Activated naive CD8-positive, alpha-beta T cell treated with anti-CD3 and anti-CD28 coated beads, Interleukin-2, amount 50 U/mL, for 24 hours (primary cell): ENCODE results near the gene ACOXL.

Source experiments
- ATAC-seq: fragments of 150-1000 bp; cut with Tn5 transposase; one replicate; pipeline ENCODE4 v1.10.0; 2021
- DNase-seq: peaks from one replicate; pipeline ENCODE4 v3.0.0; 2021
- H3K27ac Mint-ChIP-seq: one replicate; pipeline ENCODE4 v1.8.0; 2021; ENCODE audit warnings: mild to moderate bottlenecking, mixed read lengths
- H3K27me3 Mint-ChIP-seq: one replicate; pipeline ENCODE4 v1.8.0; 2021; ENCODE audit warnings: mixed read lengths
- H3K36me3 Mint-ChIP-seq: one replicate; pipeline ENCODE4 v1.8.0; 2021; ENCODE audit warnings: low read depth, mixed read lengths
- H3K4me1 Mint-ChIP-seq: one replicate; pipeline ENCODE4 v1.8.0; 2021; ENCODE audit warnings: mixed read lengths
- H3K4me3 Mint-ChIP-seq: one replicate; pipeline ENCODE4 v1.8.0; 2021; ENCODE audit warnings: mild to moderate bottlenecking, moderate library complexity, mixed read lengths
- H3K9me3 Mint-ChIP-seq: one replicate; pipeline ENCODE4 v1.8.0; 2021; ENCODE audit warnings: mixed read lengths

Gene ACOXL

DNA sequence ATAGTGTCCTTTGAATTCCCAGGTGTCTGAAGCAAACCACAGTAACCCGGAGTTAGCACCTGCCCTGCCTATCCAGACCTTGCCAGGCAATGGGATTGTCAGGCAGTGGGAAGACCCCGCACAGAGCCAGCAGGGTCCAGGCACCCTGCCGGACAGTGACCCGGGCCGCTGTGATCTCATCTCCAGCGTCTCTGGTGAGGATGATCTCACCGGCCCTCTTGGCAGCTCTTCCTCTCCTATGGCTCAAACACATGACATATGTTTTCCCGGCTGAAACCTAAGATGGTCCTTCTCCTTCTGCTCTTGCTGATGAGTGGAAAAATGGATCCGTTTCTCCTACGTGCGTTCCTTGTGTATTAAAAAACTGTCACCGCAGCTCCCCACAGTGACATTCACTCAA, 75.1 kb downstream of the ACOXL start:
- peaks cover 2% of the 10 kb centered on the region for H3K36me3 Mint-ChIP-seq
- DNase-seq = no peak
- no peak overlapping the region for H3K4me3 Mint-ChIP-seq
- peaks cover 36% of the 10 kb centered on the region for H3K4me1 Mint-ChIP-seq
- H3K27me3 Mint-ChIP-seq = peaks cover 44% of the 10 kb centered on the region
- H3K9me3 Mint-ChIP-seq = peaks cover 7% of the 10 kb centered on the region
- H3K27ac Mint-ChIP-seq = no peak overlapping the region
- ATAC-seq = no peak

DNA sequence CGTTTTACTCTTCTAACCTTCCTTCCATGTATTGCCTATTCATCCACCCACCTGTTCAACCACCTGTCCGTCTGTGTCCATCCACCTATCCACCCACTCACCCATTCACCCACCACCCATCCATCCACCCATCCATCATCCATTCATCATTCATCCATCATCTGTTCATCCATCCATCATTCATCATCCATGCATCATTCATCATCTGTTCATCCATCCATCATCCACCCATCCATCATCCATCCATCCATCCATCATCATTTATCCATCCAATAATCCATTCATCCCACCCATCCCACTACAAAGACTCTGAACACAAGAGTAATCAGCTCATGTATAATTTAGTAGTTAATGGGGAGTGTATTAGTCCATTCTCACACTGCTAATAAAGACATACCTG, 78.0 kb downstream of the ACOXL start:
- Mint-ChIP-seq H3K9me3 (no peaks in the 10 kb centered on the region), H3K4me3 (no peak overlapping the region), H3K27me3 (peaks cover 36% of the 10 kb centered on the region), H3K4me1 (peaks cover 31% of the 10 kb centered on the region), H3K27ac (no peak overlapping the region), H3K36me3 (no peaks in the 10 kb centered on the region)
- ATAC-seq = no peak
- no peak for DNase-seq

DNA sequence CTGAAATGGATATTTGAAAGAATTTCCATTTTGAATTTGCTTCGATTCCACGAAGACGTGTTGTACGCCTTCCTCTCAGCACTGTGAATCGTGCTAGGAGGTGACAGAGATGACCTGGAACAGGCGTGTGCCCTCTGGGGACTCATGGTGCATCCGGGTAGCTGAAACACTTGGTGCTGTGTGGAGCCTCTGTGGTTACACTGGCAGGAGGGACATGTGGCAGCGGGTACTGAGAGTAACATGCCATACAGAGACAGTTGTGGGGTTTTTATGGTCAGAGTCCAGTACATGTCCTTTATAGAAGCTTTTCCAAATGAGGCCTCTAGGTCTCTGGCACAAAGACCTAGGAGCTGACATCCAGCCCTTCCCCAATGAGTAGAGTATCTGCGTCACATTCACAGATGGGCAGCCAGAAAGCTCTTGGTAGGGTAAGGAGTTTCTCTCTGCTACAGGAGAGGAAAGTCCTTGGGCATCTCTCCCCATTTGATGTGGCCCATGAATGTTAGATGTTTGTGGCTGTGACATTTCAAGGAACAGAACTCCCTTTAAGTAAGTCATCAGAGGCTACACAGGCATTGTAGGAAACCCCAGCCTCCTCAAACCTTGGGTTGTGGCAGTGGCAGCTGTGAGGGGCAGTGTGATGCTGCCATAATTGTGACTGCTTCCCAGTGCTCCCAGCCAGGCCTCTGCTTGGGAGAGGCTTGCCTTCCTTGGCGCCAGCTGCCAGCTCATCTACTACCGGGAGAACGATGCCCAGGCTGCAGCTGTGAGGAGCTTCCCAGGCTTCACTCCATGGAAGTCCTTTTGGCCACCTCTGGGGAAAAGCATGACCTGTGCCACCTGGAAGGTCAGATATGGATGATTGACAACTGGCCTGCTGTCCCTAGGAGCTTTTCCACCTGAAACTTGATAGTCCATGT, 80.6 kb downstream of the ACOXL start:
- DNase-seq = no peak
- Mint-ChIP-seq H3K36me3 (no peaks in the 10 kb centered on the region), H3K4me3 (no peak overlapping the region), H3K27me3 (peaks cover 30% of the 10 kb centered on the region), H3K4me1 (peaks cover 21% of the 10 kb centered on the region), H3K9me3 (no peaks in the 10 kb centered on the region), H3K27ac (no peak overlapping the region)
- ATAC-seq = peak; percentile 80

DNA sequence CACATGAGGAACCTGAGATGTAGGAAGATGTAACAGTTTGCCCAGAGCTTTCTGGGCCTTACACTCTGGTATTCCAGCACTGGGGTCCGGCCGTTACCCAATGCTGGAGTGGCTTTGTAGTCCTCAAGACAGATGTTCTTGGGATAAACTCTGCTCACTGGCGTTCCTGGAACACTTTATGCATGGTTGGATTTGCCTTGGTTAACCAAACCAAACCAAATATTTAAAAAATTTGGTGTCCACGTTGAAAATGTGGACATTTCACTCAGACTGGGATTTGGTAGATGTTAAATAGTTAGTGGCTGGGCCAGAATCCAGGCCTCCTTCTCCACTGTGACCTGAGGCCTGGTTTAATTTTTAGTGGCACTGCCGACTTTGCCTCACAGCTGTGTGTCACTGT, 81.5 kb downstream of the ACOXL start:
- Mint-ChIP-seq H3K9me3 (no peaks in the 10 kb centered on the region), H3K27ac (no peak overlapping the region), H3K4me1 (peaks cover 21% of the 10 kb centered on the region), H3K27me3 (peaks cover 28% of the 10 kb centered on the region), H3K36me3 (no peaks in the 10 kb centered on the region), H3K4me3 (no peak overlapping the region)
- no peak for DNase-seq
- ATAC-seq = no peak

DNA sequence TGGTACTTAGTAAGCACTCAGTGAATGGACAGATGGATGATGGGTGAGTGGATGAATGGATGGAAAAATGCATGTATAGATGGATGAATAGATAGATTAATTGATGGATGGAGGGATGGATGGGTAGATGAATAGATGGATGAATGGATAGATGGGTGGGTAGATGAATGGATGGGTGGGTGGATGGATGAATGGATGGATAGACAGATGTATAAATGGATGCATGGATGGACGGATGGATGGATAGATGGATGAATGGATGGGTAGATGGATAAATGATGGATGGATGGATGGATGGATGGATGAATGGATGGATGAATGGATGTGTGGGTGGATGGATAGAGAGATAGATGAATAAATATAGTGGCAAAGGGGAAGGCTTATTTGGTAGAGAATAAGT, 83.6 kb downstream of the ACOXL start:
- Mint-ChIP-seq H3K27me3 (peaks cover 34% of the 10 kb centered on the region), H3K36me3 (no peaks in the 10 kb centered on the region), H3K4me3 (no peak overlapping the region), H3K9me3 (no peaks in the 10 kb centered on the region), H3K4me1 (peaks cover 34% of the 10 kb centered on the region), H3K27ac (no peak overlapping the region)
- DNase-seq (no peak), ATAC-seq (no peak)

DNA sequence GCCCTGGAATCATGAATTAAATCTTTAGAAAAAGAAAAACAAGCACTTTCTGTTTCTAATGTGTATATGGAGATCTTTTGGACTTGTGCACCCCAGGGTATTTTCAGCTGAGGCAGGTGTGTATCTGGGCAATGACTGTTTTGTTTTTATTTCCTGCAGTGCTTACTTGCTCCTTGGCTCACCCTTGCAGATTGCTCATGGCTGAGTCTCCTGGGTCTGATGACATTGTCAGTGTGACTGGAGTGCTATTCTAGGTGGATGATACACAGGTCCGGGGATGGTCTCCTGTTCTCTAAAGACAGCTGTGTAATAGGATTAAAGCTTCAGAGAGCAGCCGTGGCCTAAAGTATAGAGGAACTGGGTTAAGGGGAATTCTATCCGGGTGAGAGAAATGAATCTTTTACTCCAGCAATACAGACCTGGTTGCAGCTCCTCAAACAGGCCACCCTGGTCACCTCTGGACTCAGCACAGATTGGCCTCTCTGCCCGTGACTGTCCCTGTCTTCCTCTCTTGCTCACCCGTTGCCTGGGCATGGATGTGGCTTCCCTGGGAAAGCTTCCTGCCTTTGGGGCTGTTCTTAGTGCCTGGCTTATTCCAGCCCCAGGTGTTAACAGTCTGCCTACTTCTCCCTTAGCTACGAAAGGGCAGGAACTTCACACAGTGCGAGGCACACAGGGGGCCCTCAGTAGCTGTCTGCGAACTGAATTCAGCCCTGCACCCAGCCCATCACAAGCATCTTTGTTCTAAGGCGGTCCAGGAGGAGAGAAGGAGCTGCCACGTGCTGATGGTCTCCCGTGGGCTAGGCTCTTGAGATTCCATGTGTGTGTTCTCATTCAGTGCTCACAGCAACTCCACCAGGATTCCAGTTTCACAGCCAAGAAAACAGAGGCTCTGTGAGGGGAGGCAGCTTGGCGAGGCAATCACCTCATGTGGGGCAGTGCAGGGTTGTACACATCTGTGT, 84.3 kb downstream of the ACOXL start:
- Mint-ChIP-seq H3K4me1 (peaks cover 34% of the 10 kb centered on the region), H3K36me3 (no peaks in the 10 kb centered on the region), H3K4me3 (no peak overlapping the region), H3K9me3 (no peaks in the 10 kb centered on the region), H3K27ac (no peak overlapping the region), H3K27me3 (peaks cover 40% of the 10 kb centered on the region)
- ATAC-seq = no peak
- no peak for DNase-seq

DNA sequence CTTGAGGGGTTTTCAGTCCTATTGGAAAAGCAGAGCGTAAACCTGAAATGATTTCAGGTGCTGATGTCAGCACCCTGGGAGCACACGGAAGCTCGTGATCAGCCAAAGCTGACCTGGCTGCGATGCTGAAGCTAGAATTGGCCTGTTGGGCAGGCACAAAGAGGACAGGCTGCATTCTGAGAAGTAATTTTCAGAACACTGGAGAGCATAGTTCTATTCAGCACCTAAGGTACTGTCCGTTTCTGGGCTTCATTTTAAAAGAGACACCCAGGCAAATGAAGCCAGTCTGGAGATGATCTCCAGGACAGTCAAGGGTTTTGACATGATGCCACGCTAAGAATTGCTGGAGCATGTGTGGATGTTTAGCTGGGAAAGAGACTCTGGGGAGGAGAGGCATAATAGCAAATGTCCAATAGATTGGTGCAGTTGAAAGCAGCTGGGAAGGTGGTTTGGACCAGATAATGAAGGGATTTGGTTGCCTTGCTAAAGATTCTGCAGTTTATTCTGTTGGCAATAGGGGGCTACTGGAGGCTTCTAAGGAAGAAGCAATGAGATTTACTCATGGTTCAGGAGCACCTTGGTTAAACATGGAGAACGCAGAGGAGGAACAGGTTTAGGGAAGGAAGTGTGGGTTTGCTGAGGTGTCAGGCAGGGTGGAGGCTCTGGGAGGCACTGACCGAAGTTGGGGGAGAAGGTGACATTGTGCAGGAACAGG, 86.6 kb downstream of the ACOXL start:
- DNase-seq (no peak), ATAC-seq (no peak)
- Mint-ChIP-seq H3K36me3 (peaks cover 1% of the 10 kb centered on the region), H3K27me3 (peaks cover 40% of the 10 kb centered on the region), H3K4me3 (no peak overlapping the region), H3K9me3 (peaks cover 5% of the 10 kb centered on the region), H3K4me1 (peaks cover 14% of the 10 kb centered on the region), H3K27ac (no peak overlapping the region)

DNA sequence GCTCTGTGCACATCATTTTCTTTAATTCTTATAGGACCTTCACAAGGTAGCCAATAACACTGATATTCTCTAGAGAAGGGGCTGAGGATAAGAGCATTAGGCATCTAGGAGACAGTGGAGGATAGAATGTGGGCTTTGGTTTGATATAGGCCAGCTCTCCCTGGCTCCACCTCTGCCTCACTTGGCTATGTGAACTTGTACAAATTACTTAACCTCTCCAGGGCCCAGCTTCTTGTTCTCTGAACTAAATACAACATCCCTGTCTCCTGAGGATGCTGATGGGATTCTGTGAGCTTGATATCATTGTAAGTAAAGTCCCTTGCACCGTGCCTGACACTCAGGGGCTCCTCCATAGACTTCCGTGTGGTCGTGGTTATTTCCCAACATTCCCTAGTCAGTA, 87.3 kb downstream of the ACOXL start:
- peaks cover 41% of the 10 kb centered on the region for H3K27me3 Mint-ChIP-seq
- H3K27ac Mint-ChIP-seq = no peak overlapping the region
- DNase-seq (no peak), ATAC-seq (no peak)
- peaks cover 13% of the 10 kb centered on the region for H3K9me3 Mint-ChIP-seq
- no peak overlapping the region for H3K4me3 Mint-ChIP-seq
- peaks cover 14% of the 10 kb centered on the region for H3K4me1 Mint-ChIP-seq
- peaks cover 1% of the 10 kb centered on the region for H3K36me3 Mint-ChIP-seq

DNA sequence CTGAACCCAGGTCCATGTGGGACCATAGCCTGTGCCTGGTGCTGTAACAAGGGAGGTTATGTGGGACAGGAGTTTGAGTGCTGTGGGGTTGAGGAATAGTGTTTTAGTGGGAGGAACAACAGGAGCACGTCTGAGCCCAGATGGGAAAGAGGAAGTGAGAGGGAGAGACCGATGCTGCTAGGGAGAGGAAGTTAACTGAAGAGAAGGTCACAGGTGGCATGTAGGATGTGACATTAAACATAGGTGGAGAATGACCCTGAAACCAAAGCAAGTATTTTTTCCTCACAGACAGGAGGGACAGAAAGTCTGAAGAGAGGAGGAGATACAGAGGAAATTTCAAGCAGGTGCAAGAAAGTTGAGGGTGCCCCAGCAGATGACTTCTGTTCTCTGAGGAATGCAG, 87.8 kb downstream of the ACOXL start:
- Mint-ChIP-seq H3K36me3 (peaks cover 1% of the 10 kb centered on the region), H3K4me1 (peaks cover 14% of the 10 kb centered on the region), H3K4me3 (no peak overlapping the region), H3K27me3 (peaks cover 41% of the 10 kb centered on the region), H3K9me3 (peaks cover 17% of the 10 kb centered on the region), H3K27ac (no peak overlapping the region)
- no peak for ATAC-seq
- no peak for DNase-seq

DNA sequence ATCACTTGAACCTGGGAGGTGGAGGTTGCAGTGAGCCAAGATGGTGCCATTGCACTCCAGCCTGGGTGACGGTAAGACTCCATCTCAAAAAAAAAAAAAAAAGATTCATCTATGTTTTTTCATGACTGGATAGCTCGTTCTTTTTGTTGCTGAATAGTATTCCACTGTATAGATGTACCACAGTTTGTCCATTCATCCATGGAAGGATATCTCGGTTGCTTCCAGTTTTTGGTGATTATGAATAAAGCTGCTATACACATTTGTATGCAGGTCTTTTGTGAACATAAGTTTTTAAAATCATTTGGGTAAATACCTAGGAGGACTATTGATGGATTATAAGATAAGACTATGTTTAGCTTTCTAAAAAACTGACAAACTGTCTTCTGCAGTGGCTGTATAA, 90.8 kb downstream of the ACOXL start:
- no peak overlapping the region for H3K27ac Mint-ChIP-seq
- peaks cover 23% of the 10 kb centered on the region for H3K9me3 Mint-ChIP-seq
- H3K4me3 Mint-ChIP-seq = no peak overlapping the region
- ATAC-seq (no peak), DNase-seq (no peak)
- peaks cover 41% of the 10 kb centered on the region for H3K27me3 Mint-ChIP-seq
- H3K36me3 Mint-ChIP-seq = peaks cover 1% of the 10 kb centered on the region
- peaks cover 20% of the 10 kb centered on the region for H3K4me1 Mint-ChIP-seq

DNA sequence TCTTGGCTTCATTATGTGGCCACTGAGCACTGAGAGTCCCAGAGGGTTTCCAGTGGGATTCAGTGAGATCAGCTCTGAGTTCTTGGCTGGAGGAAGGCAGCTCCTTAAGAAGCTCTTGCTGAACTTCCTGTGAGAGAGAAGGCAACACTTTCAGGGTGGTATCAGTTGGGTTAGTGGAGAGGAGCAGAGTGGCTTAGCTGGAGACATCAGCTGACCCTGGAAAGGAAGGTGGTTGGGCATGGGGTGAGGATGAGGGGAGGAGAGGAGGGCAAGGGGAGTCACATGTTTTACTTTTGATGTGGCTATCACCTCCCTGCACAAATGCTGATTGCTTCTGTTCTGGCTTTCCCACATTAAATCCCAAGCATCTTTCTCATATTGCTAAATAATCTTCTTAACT, 95.1 kb downstream of the ACOXL start:
- Mint-ChIP-seq H3K4me3 (no peak overlapping the region), H3K27me3 (peaks cover 32% of the 10 kb centered on the region), H3K9me3 (peaks cover 23% of the 10 kb centered on the region), H3K4me1 (peaks cover 7% of the 10 kb centered on the region), H3K27ac (peak overlapping the region; percentile 43), H3K36me3 (peaks cover 1% of the 10 kb centered on the region)
- no peak for ATAC-seq
- no peak for DNase-seq

DNA sequence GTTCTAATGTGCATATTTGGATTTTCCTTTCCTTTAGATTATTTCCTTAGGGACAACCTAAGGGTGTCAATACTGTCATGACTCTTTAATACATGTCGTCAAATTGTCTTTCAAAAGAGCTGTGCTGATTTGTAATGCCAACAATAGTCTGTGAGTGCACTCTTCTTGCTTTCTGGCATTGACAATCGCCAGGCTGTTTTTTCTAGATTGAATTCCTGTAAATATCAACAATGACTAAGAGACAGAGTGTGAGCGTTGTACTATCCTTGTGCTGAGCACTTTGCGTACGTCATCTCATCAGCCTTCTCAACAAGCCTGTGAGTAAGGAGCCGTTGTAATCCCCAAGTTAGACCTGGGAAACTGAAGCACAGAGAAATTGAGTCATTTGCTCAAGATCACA, 96.0 kb downstream of the ACOXL start:
- DNase-seq (no peak), ATAC-seq (no peak)
- Mint-ChIP-seq H3K9me3 (peaks cover 23% of the 10 kb centered on the region), H3K27ac (no peak overlapping the region), H3K36me3 (peaks cover 1% of the 10 kb centered on the region), H3K27me3 (peaks cover 29% of the 10 kb centered on the region), H3K4me3 (no peak overlapping the region), H3K4me1 (peaks cover 14% of the 10 kb centered on the region)

DNA sequence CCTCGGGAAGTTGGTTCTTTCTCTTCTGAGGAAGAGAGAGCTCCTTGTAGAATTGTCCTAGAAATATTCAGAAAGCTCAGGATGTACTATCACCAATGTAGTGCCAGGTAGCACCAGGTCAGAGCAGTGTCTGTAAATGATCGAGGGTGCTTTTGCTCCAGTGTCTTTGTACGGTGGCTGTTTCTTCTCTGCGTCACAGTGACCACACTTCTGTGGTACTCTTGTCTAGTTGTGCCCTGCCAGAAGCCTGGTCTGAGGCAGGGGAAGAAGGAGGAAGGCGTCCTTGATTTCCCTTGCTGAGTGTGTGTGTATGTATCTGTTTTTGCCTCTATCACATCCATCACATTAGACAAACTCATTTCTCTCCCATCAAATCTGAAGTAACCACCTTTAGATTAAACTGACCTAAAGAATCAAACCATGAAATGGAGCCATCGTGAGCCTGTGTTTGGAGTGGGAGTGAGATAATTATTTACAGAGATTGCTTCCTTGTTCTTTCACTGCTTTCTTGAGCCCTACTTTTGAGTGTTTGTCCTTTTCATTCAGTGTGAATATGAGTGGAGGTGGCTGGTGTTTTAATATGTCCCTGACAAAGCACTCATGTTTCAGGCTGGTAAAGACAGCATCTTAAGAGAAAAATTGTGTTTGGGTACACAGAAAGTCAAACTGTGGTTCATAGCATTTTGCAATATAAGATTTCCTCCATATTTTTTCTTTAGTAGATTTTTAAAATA, 97.2 kb downstream of the ACOXL start:
- Mint-ChIP-seq H3K36me3 (no peaks in the 10 kb centered on the region), H3K27me3 (peaks cover 27% of the 10 kb centered on the region), H3K4me3 (no peak overlapping the region), H3K27ac (no peak overlapping the region), H3K4me1 (peaks cover 22% of the 10 kb centered on the region), H3K9me3 (peaks cover 11% of the 10 kb centered on the region)
- DNase-seq (no peak), ATAC-seq (no peak)

DNA sequence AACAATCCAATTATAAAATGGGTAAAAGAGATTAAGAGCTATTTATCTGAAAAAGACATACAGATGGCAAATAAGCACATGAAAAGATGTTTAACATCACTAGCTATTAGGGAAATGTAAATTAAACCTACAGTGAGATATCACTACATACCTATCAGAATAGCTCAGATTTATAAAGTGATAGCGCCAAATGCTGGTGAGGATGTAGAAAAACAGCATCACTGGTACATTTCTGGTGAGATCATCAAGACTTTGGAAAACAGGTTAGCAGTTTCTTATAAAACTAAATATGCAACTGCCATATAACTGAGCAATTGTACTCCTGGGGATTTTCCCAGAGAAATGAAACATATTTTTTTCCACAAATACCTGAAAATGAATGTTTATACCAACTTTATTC, 100.4 kb downstream of the ACOXL start:
- Mint-ChIP-seq H3K27me3 (peaks cover 15% of the 10 kb centered on the region), H3K36me3 (no peaks in the 10 kb centered on the region), H3K27ac (no peak overlapping the region), H3K9me3 (no peaks in the 10 kb centered on the region), H3K4me3 (no peak overlapping the region), H3K4me1 (peaks cover 17% of the 10 kb centered on the region)
- DNase-seq (no peak), ATAC-seq (no peak)
